ENCODE results near the gene TMC7.
"Not testable (repeated sequence)": the region's sequence is repeated elsewhere in the genome, so short reads cannot be mapped to it uniquely, and the experiment has no call there.

TMC7 gene

DNA sequence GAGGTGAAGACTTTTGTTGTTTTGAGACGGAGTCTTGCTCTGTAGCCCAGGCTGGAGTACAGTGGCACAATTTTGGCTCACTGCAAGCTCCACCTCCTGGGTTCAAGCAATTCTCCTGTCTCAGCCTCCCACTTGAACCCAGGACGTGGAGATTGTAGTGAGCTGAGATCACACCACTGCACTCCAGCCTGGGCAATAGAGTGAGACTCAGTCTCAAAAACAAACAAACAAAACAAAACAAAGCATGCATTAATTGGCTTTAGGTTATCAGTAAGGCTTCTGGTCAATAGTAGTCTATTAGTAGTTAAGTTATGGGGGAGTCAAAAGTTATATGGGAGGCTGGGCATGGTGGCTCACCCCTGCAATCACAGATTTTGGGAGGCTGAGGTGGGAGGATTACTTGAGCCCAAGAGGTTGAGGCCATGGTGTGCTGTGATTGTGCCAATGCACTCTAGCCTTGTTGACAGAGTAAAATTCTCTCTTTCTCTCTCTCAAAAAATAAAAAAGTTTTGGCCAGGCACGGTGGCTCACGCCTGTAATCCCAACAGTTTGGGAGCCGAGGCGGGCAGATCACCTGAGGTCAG lies 27.0 kb upstream of the TMC7 start:
- H3K18ac ChIP-seq (ENCODE audit: low read length); H3K9ac ChIP-seq (ENCODE audit: low read length); H2BK120ac ChIP-seq (ENCODE audit: insufficient read depth, low read length, poor library complexity); H3K23ac ChIP-seq (ENCODE audit: low read length); H3K79me2 ChIP-seq (ENCODE audit: control insufficient read depth, insufficient read depth, low read length, poor library complexity); H3K14ac ChIP-seq (ENCODE audit: low read length); H2BK5ac ChIP-seq (ENCODE audit: low read depth, low read length, poor library complexity); H3K36me3 ChIP-seq (ENCODE audit: control insufficient read depth in 1 of 2, insufficient read depth in 2 of 2, low read length in 2 of 2); H4K91ac ChIP-seq (ENCODE audit: low read depth, low read length); H3K4me3 ChIP-seq (ENCODE audit: low read depth, low read length); H3K79me1 ChIP-seq (ENCODE audit: low read length); H3K27ac ChIP-seq (ENCODE audit: low read depth, low read length); H2BK12ac ChIP-seq (ENCODE audit: low read length); H3K9me3 ChIP-seq (ENCODE audit: insufficient read depth, low read depth, low read length); H4K12ac ChIP-seq (ENCODE audit: low read depth, low read length); H3K4me1 ChIP-seq (ENCODE audit: control insufficient read depth in 1 of 2, insufficient read depth in 2 of 2, low read length in 2 of 2); H3K4ac ChIP-seq (ENCODE audit: low read depth, low read length); H2AK5ac ChIP-seq (ENCODE audit: low read length); H3K4me2 ChIP-seq (ENCODE audit: low read length); DNase-seq; H4K8ac ChIP-seq (ENCODE audit: low read depth, low read length); H2AFZ ChIP-seq (ENCODE audit: insufficient read depth, low read length, poor library complexity); H3K27me3 ChIP-seq (ENCODE audit: insufficient read depth, low read length): not testable (repeated sequence)
- WGBS (ENCODE audit: extremely low coverage, insufficient coverage, insufficient read length) = no CpG with 5 or more reads among the region's 6 CpGs

DNA sequence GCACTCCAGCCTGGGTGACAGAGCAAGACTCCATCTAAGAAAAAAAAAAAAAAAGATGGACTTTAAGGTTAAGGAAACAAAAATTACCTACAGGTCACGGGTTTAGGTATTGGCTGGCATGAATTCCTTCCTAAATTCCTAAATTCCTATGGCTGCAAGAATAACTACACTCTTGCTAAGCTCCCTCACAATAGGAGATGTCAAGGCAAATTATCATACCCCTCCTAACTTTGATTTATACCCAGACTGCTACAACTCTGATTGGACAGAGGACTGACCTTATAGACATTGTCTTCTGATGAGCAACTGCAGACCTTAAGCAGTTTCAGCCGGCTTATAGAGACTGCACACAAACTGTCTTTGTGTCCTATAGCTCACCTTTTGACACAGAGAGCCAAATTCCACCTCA lies 25.1 kb upstream of the TMC7 start:
- Histone ChIP-seq H3K9me3 (ENCODE audit: insufficient read depth, low read depth, low read length) (no peaks in the 10 kb centered on the region), H3K27ac (ENCODE audit: low read depth, low read length) (no peak overlapping the region), H3K4ac (ENCODE audit: low read depth, low read length) (no peak overlapping the region), H2BK5ac (ENCODE audit: low read depth, low read length, poor library complexity) (no peak overlapping the region), H3K14ac (ENCODE audit: low read length) (no peak overlapping the region), H3K79me1 (ENCODE audit: low read length) (no peaks in the 10 kb centered on the region), H3K4me3 (ENCODE audit: low read depth, low read length) (no peak overlapping the region), H3K79me2 (ENCODE audit: control insufficient read depth, insufficient read depth, low read length, poor library complexity) (no peaks in the 10 kb centered on the region), H3K18ac (ENCODE audit: low read length) (no peak overlapping the region), H3K27me3 (ENCODE audit: insufficient read depth, low read length) (no peaks in the 10 kb centered on the region), H3K4me1 (ENCODE audit: control insufficient read depth in 1 of 2, insufficient read depth in 2 of 2, low read length in 2 of 2) (peaks cover 0 to 3% of the 10 kb centered on the region in 2 experiments), H3K36me3 (ENCODE audit: control insufficient read depth in 1 of 2, insufficient read depth in 2 of 2, low read length in 2 of 2) (no peaks in the 10 kb centered on the region), H4K91ac (ENCODE audit: low read depth, low read length) (no peak overlapping the region), H4K8ac (ENCODE audit: low read depth, low read length) (no peak overlapping the region), H2AK5ac (ENCODE audit: low read length) (no peak overlapping the region), H2BK12ac (ENCODE audit: low read length) (no peak overlapping the region), H3K23ac (ENCODE audit: low read length) (no peak overlapping the region), H4K12ac (ENCODE audit: low read depth, low read length) (no peak overlapping the region), H2BK120ac (ENCODE audit: insufficient read depth, low read length, poor library complexity) (no peak overlapping the region), H3K9ac (ENCODE audit: low read length) (no peak overlapping the region), H2AFZ (ENCODE audit: insufficient read depth, low read length, poor library complexity) (no peak overlapping the region), H3K4me2 (ENCODE audit: low read length) (no peak overlapping the region)
- DNase-seq = peak in 1 of 2 donors; percentile 57
- no CpG with 5 or more reads among the region's 2 CpGs for WGBS (ENCODE audit: extremely low coverage, insufficient coverage, insufficient read length)

DNA sequence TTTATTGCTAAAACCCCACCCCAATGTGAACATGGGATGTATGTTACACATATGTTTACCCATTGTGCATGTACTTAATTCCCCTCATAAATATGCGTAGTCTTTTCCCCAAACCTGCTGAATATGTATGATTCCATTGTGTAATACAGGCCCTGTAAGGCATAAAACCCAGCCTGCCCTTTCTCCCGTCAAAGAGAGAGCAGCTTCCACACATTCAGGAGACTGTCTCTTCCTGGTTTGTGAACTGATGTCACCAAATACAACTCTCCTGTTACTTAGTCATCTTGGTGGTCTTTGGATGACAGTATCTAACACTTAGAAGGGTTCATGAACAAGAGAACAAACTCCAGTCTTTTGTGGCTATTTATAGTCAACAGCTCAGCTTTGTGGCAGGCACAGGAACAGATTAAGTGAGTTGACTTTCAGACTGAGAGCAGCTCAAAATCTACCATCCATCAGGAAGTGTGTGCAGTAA lies 24.7 kb upstream of the TMC7 start:
- Histone ChIP-seq H3K4me3 (ENCODE audit: low read depth, low read length) (no peak overlapping the region), H2BK12ac (ENCODE audit: low read length) (no peak overlapping the region), H2BK5ac (ENCODE audit: low read depth, low read length, poor library complexity) (no peak overlapping the region), H3K14ac (ENCODE audit: low read length) (no peak overlapping the region), H2AK5ac (ENCODE audit: low read length) (no peak overlapping the region), H3K27me3 (ENCODE audit: insufficient read depth, low read length) (no peaks in the 10 kb centered on the region), H3K4ac (ENCODE audit: low read depth, low read length) (no peak overlapping the region), H4K91ac (ENCODE audit: low read depth, low read length) (no peak overlapping the region), H3K9me3 (ENCODE audit: insufficient read depth, low read depth, low read length) (no peaks in the 10 kb centered on the region), H3K9ac (ENCODE audit: low read length) (no peak overlapping the region), H2BK120ac (ENCODE audit: insufficient read depth, low read length, poor library complexity) (no peak overlapping the region), H3K36me3 (ENCODE audit: control insufficient read depth in 1 of 2, insufficient read depth in 2 of 2, low read length in 2 of 2) (no peaks in the 10 kb centered on the region), H3K23ac (ENCODE audit: low read length) (no peak overlapping the region), H3K27ac (ENCODE audit: low read depth, low read length) (no peak overlapping the region), H3K79me2 (ENCODE audit: control insufficient read depth, insufficient read depth, low read length, poor library complexity) (no peaks in the 10 kb centered on the region), H4K8ac (ENCODE audit: low read depth, low read length) (no peak overlapping the region), H3K4me2 (ENCODE audit: low read length) (no peak overlapping the region), H4K12ac (ENCODE audit: low read depth, low read length) (no peak overlapping the region), H3K79me1 (ENCODE audit: low read length) (no peaks in the 10 kb centered on the region), H3K18ac (ENCODE audit: low read length) (no peak overlapping the region), H2AFZ (ENCODE audit: insufficient read depth, low read length, poor library complexity) (no peak overlapping the region), H3K4me1 (ENCODE audit: control insufficient read depth in 1 of 2, insufficient read depth in 2 of 2, low read length in 2 of 2) (peaks cover 0 to 3% of the 10 kb centered on the region in 2 experiments)
- no peak for DNase-seq
- WGBS (ENCODE audit: extremely low coverage, insufficient coverage, insufficient read length) = no CpG with 5 or more reads among the region's 2 CpGs

DNA sequence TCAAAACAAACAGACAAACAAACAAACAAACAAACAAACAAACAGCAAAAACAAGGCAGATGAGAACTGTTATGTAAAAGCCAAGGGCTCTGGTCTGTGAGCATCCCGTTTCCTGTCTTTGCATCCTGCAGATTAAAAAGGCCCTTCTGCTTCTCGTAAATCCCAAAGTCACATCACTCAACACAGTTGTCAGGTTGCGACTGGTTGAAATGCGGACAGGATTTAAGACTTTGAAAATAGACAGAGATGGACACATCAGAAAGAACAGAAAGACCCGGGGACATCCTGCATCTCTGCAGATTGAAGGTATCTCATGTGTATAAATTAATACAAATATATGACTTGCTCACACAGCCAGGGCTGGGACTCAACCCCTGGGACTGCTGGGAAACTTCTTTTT lies 18.2 kb upstream of the TMC7 start:
- no peak overlapping the region for H3K23ac ChIP-seq (ENCODE audit: low read length)
- no peak overlapping the region for H2BK120ac ChIP-seq (ENCODE audit: insufficient read depth, low read length, poor library complexity)
- no peak overlapping the region for H2AK5ac ChIP-seq (ENCODE audit: low read length)
- no peak overlapping the region for H3K4ac ChIP-seq (ENCODE audit: low read depth, low read length)
- H3K79me2 ChIP-seq (ENCODE audit: control insufficient read depth, insufficient read depth, low read length, poor library complexity) = no peaks in the 10 kb centered on the region
- no peaks in the 10 kb centered on the region for H3K36me3 ChIP-seq (ENCODE audit: control insufficient read depth in 1 of 2, insufficient read depth in 2 of 2, low read length in 2 of 2)
- H2BK5ac ChIP-seq (ENCODE audit: low read depth, low read length, poor library complexity) = no peak overlapping the region
- H3K27me3 ChIP-seq (ENCODE audit: insufficient read depth, low read length) = no peaks in the 10 kb centered on the region
- H2BK12ac ChIP-seq (ENCODE audit: low read length) = no peak overlapping the region
- H3K14ac ChIP-seq (ENCODE audit: low read length) = no peak overlapping the region
- no peak overlapping the region for H4K12ac ChIP-seq (ENCODE audit: low read depth, low read length)
- no peak overlapping the region for H3K9ac ChIP-seq (ENCODE audit: low read length)
- H3K4me2 ChIP-seq (ENCODE audit: low read length) = no peak overlapping the region
- H2AFZ ChIP-seq (ENCODE audit: insufficient read depth, low read length, poor library complexity) = no peak overlapping the region
- no peaks in the 10 kb centered on the region for H3K4me1 ChIP-seq (ENCODE audit: control insufficient read depth in 1 of 2, insufficient read depth in 2 of 2, low read length in 2 of 2)
- DNase-seq = no peak
- H4K8ac ChIP-seq (ENCODE audit: low read depth, low read length) = no peak overlapping the region
- H3K4me3 ChIP-seq (ENCODE audit: low read depth, low read length) = no peak overlapping the region
- no peak overlapping the region for H3K27ac ChIP-seq (ENCODE audit: low read depth, low read length)
- no peaks in the 10 kb centered on the region for H3K9me3 ChIP-seq (ENCODE audit: insufficient read depth, low read depth, low read length)
- H4K91ac ChIP-seq (ENCODE audit: low read depth, low read length) = no peak overlapping the region
- no peak overlapping the region for H3K18ac ChIP-seq (ENCODE audit: low read length)
- WGBS (ENCODE audit: extremely low coverage, insufficient coverage, insufficient read length) = no CpG with 5 or more reads among the region's 5 CpGs
- no peaks in the 10 kb centered on the region for H3K79me1 ChIP-seq (ENCODE audit: low read length)

All from trophoblast cell (in vitro differentiated cells and primary cell).